ENCODE data around the gene GAS2L2.

DNA sequence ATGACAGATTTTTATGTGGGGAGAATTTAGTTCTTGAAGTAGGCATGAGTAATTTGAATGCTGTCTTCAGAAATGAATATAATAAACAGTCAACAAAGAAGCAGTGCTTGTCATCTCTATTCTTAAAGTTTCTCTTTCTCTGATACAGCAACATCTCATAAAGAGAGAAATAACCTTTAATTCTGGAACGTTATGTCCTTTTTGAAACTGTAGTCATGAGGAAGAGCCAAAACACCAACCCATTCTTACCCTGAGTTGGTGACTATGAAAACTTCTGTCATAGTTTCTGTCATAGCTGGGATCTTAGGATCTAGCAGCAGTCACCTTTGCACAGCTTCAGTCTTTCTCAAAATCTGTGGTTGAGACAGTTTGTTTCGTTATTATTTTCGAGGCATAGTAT, 36.9 kb downstream of the GAS2L2 start:
- TF ChIP-seq POLR2A (IDR thresholded peaks at IDR 0.05) (no peak), POLR2AphosphoS5 (IDR thresholded peaks at IDR 0.05) (no peak)
- TF ChIP-seq, protein P1, sequence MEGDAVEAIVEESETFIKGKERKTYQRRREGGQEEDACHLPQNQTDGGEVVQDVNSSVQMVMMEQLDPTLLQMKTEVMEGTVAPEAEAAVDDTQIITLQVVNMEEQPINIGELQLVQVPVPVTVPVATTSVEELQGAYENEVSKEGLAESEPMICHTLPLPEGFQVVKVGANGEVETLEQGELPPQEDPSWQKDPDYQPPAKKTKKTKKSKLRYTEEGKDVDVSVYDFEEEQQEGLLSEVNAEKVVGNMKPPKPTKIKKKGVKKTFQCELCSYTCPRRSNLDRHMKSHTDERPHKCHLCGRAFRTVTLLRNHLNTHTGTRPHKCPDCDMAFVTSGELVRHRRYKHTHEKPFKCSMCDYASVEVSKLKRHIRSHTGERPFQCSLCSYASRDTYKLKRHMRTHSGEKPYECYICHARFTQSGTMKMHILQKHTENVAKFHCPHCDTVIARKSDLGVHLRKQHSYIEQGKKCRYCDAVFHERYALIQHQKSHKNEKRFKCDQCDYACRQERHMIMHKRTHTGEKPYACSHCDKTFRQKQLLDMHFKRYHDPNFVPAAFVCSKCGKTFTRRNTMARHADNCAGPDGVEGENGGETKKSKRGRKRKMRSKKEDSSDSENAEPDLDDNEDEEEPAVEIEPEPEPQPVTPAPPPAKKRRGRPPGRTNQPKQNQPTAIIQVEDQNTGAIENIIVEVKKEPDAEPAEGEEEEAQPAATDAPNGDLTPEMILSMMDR (IDR thresholded peaks at IDR 0.05) = no peak

All from prostate gland (tissue), 2 donors.